ENCODE measurements around the gene ADGRD1.

ADGRD1 gene

DNA sequence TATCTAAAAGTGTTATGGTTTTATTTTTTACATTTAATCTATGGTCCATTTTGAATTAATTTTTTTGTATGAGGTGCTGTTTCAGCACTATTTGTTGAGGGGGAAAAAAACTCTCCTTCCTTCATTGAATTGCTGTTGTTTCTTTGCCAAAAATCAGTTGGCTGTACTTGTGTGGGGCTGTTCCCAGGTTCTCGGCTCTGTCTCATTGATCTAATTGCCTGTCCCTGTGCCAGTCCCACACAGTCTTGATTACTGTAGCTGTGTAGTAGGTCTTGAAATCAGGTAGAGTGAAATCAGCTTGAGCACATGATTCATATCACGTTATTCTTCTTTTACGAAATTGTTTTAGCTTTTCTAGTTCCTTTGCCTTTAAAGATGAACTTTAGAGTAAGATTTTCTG is 109.7 kb downstream of the ADGRD1 start:
- no peak for TF ChIP-seq EZH2 (IDR thresholded peaks at IDR 0.05; ENCODE audit: borderline replicate concordance, low read depth, low read length, severe bottlenecking)
- TF ChIP-seq, protein P1, sequence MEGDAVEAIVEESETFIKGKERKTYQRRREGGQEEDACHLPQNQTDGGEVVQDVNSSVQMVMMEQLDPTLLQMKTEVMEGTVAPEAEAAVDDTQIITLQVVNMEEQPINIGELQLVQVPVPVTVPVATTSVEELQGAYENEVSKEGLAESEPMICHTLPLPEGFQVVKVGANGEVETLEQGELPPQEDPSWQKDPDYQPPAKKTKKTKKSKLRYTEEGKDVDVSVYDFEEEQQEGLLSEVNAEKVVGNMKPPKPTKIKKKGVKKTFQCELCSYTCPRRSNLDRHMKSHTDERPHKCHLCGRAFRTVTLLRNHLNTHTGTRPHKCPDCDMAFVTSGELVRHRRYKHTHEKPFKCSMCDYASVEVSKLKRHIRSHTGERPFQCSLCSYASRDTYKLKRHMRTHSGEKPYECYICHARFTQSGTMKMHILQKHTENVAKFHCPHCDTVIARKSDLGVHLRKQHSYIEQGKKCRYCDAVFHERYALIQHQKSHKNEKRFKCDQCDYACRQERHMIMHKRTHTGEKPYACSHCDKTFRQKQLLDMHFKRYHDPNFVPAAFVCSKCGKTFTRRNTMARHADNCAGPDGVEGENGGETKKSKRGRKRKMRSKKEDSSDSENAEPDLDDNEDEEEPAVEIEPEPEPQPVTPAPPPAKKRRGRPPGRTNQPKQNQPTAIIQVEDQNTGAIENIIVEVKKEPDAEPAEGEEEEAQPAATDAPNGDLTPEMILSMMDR (IDR thresholded peaks at IDR 0.05; ENCODE audit: borderline replicate concordance, extremely low read depth, low read length, poor library complexity, severe bottlenecking), result no peak
- no peak overlapping the region for H3K4me2 ChIP-seq (ENCODE audit: insufficient read depth, low read length)
- no peaks in the 10 kb centered on the region for H3K9me3 ChIP-seq (ENCODE audit: insufficient read depth, low read length, severe bottlenecking)
- H3K27me3 ChIP-seq (ENCODE audit: insufficient read depth, low read length, poor library complexity), result peaks cover 9% of the 10 kb centered on the region
- DNase-seq (no peak), ATAC-seq (ENCODE audit: insufficient read depth, low read depth) (no peak)
- H3K4me1 ChIP-seq (ENCODE audit: insufficient read depth, low read length), result no peaks in the 10 kb centered on the region
- no peaks in the 10 kb centered on the region for H3K36me3 ChIP-seq (ENCODE audit: insufficient read depth, low read length)
- H3K4me3 ChIP-seq (ENCODE audit: low read depth in 1 of 2, low read length in 2 of 2), result no peak overlapping the region
- no peak overlapping the region for H3K27ac ChIP-seq (ENCODE audit: low read length)
- H3K9ac ChIP-seq (ENCODE audit: low read depth, low read length), result no peak overlapping the region
- H2AFZ ChIP-seq (ENCODE audit: low read depth, low read length), result no peak overlapping the region
- H3K79me2 ChIP-seq (ENCODE audit: insufficient read depth, low read length), result no peaks in the 10 kb centered on the region
- H4K20me1 ChIP-seq (ENCODE audit: insufficient read depth, low read length), result no peaks in the 10 kb centered on the region; the same call in 1 of the 2 replicates

DNA sequence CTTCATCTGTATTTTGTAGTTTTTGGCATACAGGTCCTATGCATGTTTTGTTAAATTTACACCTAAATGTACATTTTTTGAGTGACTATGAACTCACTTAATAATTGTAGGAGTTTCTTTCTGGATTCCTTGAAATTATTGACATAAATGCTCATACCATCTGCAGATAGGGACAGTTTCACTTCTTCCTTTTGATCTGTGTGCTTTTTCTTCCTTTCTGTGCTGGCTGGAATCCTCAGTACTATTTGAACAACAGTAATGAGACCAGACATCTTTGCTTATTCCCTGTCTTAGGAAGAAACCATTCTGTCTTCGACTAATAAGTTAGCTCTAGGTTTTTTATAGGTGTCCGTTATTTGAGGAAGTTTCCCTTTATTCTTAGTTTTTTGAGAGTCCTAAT is 110.3 kb downstream of the ADGRD1 start:
- no peak for DNase-seq
- no peak overlapping the region for H2AFZ ChIP-seq (ENCODE audit: low read depth, low read length)
- peaks cover 9% of the 10 kb centered on the region for H3K27me3 ChIP-seq (ENCODE audit: insufficient read depth, low read length, poor library complexity)
- no peak overlapping the region for H3K27ac ChIP-seq (ENCODE audit: low read length)
- no peaks in the 10 kb centered on the region for H3K4me1 ChIP-seq (ENCODE audit: insufficient read depth, low read length)
- no peak overlapping the region for H3K4me2 ChIP-seq (ENCODE audit: insufficient read depth, low read length)
- H3K9ac ChIP-seq (ENCODE audit: low read depth, low read length), result no peak overlapping the region
- no peaks in the 10 kb centered on the region for H3K79me2 ChIP-seq (ENCODE audit: insufficient read depth, low read length)
- no peaks in the 10 kb centered on the region for H3K9me3 ChIP-seq (ENCODE audit: insufficient read depth, low read length, severe bottlenecking)
- no peak overlapping the region for H3K4me3 ChIP-seq (ENCODE audit: low read depth in 1 of 2, low read length in 2 of 2)
- H4K20me1 ChIP-seq (ENCODE audit: insufficient read depth, low read length), result no peaks in the 10 kb centered on the region; the same call in 1 of the 2 replicates
- no peaks in the 10 kb centered on the region for H3K36me3 ChIP-seq (ENCODE audit: insufficient read depth, low read length)
- no peak for TF ChIP-seq EZH2 (IDR thresholded peaks at IDR 0.05; ENCODE audit: borderline replicate concordance, low read depth, low read length, severe bottlenecking)
- TF ChIP-seq, protein P1 (IDR thresholded peaks at IDR 0.05; ENCODE audit: borderline replicate concordance, extremely low read depth, low read length, poor library complexity, severe bottlenecking), result no peak
- no peak for ATAC-seq (ENCODE audit: insufficient read depth, low read depth)

DNA sequence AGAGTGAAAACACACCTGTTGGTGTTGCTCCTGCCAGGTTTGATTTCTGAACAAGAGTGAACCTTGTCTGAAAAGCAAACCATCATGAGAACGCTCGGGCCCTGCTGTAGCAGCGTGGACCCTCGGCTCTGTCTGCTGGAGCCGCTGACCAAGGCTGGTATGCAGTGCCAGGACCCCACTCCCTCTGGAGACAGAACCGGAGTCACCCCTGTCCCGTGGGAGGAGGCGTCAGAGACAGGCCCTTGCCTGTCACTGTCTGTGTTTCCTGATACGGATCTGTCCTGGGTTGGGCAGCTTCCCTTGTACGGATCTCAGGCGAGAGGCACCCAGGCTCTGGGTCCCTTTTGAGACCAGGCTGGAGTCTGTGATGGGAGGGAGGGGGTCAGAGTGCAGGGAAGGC is 111.6 kb downstream of the ADGRD1 start:
- Histone ChIP-seq H4K20me1 (ENCODE audit: insufficient read depth, low read length) (no peaks in the 10 kb centered on the region; the same call in 1 of the 2 replicates), H3K27me3 (ENCODE audit: insufficient read depth, low read length, poor library complexity) (peaks cover 9% of the 10 kb centered on the region), H3K4me3 (ENCODE audit: low read depth in 1 of 2, low read length in 2 of 2) (no peak overlapping the region), H2AFZ (ENCODE audit: low read depth, low read length) (no peak overlapping the region), H3K4me2 (ENCODE audit: insufficient read depth, low read length) (no peak overlapping the region), H3K4me1 (ENCODE audit: insufficient read depth, low read length) (no peaks in the 10 kb centered on the region), H3K9ac (ENCODE audit: low read depth, low read length) (no peak overlapping the region), H3K79me2 (ENCODE audit: insufficient read depth, low read length) (no peaks in the 10 kb centered on the region), H3K9me3 (ENCODE audit: insufficient read depth, low read length, severe bottlenecking) (no peaks in the 10 kb centered on the region), H3K36me3 (ENCODE audit: insufficient read depth, low read length) (no peaks in the 10 kb centered on the region), H3K27ac (ENCODE audit: low read length) (no peak overlapping the region)
- ATAC-seq (ENCODE audit: insufficient read depth, low read depth), result no peak
- TF ChIP-seq, protein P1 (IDR thresholded peaks at IDR 0.05; ENCODE audit: borderline replicate concordance, extremely low read depth, low read length, poor library complexity, severe bottlenecking), result no peak
- no peak for TF ChIP-seq EZH2 (IDR thresholded peaks at IDR 0.05; ENCODE audit: borderline replicate concordance, low read depth, low read length, severe bottlenecking)
- no peak for DNase-seq

DNA sequence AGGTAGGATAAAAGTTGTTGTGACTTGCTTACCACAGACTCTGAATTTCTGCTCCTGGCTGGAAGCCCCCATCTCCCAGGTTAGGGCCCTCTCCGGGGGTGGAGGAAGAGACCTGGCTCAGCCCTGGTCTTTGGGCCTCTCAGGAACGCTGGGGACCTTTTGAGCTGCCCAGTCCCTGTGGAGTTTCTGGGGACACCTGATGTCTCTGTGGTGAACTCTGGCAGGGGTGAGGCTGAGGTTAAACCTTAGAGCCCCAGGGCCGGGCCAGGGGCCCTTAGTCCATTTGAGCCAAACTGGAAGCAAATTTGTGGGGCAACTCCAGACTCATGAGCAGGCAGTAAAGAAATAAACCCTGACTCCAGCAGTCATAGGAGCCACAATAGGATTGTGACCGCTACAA is 112.1 kb downstream of the ADGRD1 start:
- H3K4me2 ChIP-seq (ENCODE audit: insufficient read depth, low read length), result no peak overlapping the region
- H3K9me3 ChIP-seq (ENCODE audit: insufficient read depth, low read length, severe bottlenecking), result no peaks in the 10 kb centered on the region
- H2AFZ ChIP-seq (ENCODE audit: low read depth, low read length), result no peak overlapping the region
- no peaks in the 10 kb centered on the region for H3K4me1 ChIP-seq (ENCODE audit: insufficient read depth, low read length)
- H3K36me3 ChIP-seq (ENCODE audit: insufficient read depth, low read length), result no peaks in the 10 kb centered on the region
- TF ChIP-seq, protein P1 (IDR thresholded peaks at IDR 0.05; ENCODE audit: borderline replicate concordance, extremely low read depth, low read length, poor library complexity, severe bottlenecking), result no peak
- TF ChIP-seq EZH2 (IDR thresholded peaks at IDR 0.05; ENCODE audit: borderline replicate concordance, low read depth, low read length, severe bottlenecking), result no peak
- H3K4me3 ChIP-seq (ENCODE audit: low read depth in 1 of 2, low read length in 2 of 2), result no peak overlapping the region
- DNase-seq (no peak), ATAC-seq (ENCODE audit: insufficient read depth, low read depth) (no peak)
- H3K9ac ChIP-seq (ENCODE audit: low read depth, low read length), result no peak overlapping the region
- H4K20me1 ChIP-seq (ENCODE audit: insufficient read depth, low read length), result no peaks in the 10 kb centered on the region; the same call in 1 of the 2 replicates
- no peaks in the 10 kb centered on the region for H3K79me2 ChIP-seq (ENCODE audit: insufficient read depth, low read length)
- no peak overlapping the region for H3K27ac ChIP-seq (ENCODE audit: low read length)
- peaks cover 9% of the 10 kb centered on the region for H3K27me3 ChIP-seq (ENCODE audit: insufficient read depth, low read length, poor library complexity)

Data from DND-41 (cell line).